GM12878 (cell line): ENCODE measurements around the gene TRAF3IP1. TPM values are rescaled to one million over a fixed set of nuclear protein-coding genes. Genes with fewer than 3 reads are reported as not detected.

Source experiments
- ATAC-seq: fragments of 200-7000 bp; cut with Tn5 transposase; 3 replicates; pipeline ENCODE4 v1.9.1; 2020; ENCODE audit warnings: mild to moderate bottlenecking, moderate library complexity
- BruUV-seq: library from RNA; stranded (reverse); fragments of 400-500 nt; replicated peaks from 2 replicates; lab custom pipeline; 2021; lab: Mats Ljungman, UMichigan
- CTCF ChIA-PET: fragments of 300-600 bp; sonication (Branson Sonifier 250); formaldehyde crosslinking; extraction: SDS; loops from one replicate; lab custom pipeline; 2021; ENCODE audit warnings: inconsistent platforms; lab: Yijun Ruan, JAX
- POLR2A ChIA-PET: fragments of 350-600 bp; formaldehyde crosslinking; extraction: SDS; loops from one replicate; lab custom pipeline; 2021; ENCODE audit warnings: inconsistent platforms; lab: Charles Lee
- RAD21 ChIA-PET: fragments of 300-600 bp; sonication (Branson Sonifier 250); formaldehyde crosslinking; loops from one replicate; lab custom pipeline; 2023; ENCODE audit warnings: antibody characterized with exemption; ENCODE audit not compliant: unreplicated experiment; lab: Charles Lee
- SMC1A ChIA-PET: fragments of 300-600 bp; sonication (Branson Sonifier 250); formaldehyde crosslinking; loops from one replicate; lab custom pipeline; 2023; ENCODE audit not compliant: unreplicated experiment, uncharacterized antibody; lab: Charles Lee
- DNase-seq: peaks from one replicate; pipeline ENCODE4 v3.0.0-alpha.2; 2011; ENCODE audit warnings: low read depth, low spot score
- FAIRE-seq: peaks from 3 replicates; lab custom pipeline; 2011; peaks lifted over from hg19 to GRCh38; lab: Jason Lieb, UNC
- H2AFZ ChIP-seq: 2 replicates; pipeline ENCODE4 v1.6.0; 2011; ENCODE audit warnings: low read depth, low read length, control low read depth; ENCODE audit not compliant: control insufficient read depth
- H3K27ac ChIP-seq: 2 replicates; pipeline ENCODE4 v1.5.1; 2011; ENCODE audit warnings: control low read depth; ENCODE audit not compliant: control insufficient read depth, insufficient read depth
- H3K27me3 ChIP-seq, 2 experiments: replicated peaks in 1 of 2; 2 replicates each; pipeline versions ENCODE4 v1.6.0 to v1.6.1; 2011; ENCODE audit warnings: low read length in 1 of 2; ENCODE audit not compliant: control insufficient read depth in 2 of 2, insufficient read depth in 2 of 2
- H3K36me3 ChIP-seq, 2 experiments: 2 replicates each; pipeline ENCODE4 v1.5.1; 2011; ENCODE audit warnings: low read length in 1 of 2; ENCODE audit not compliant: control insufficient read depth in 2 of 2, insufficient read depth in 2 of 2
- H3K4me1 ChIP-seq: 2 replicates; pipeline ENCODE4 v1.6.1; 2011; ENCODE audit warnings: mild to moderate bottlenecking, low read length, moderate library complexity, mixed read lengths; ENCODE audit not compliant: control insufficient read depth, insufficient read depth
- H3K4me2 ChIP-seq: 2 replicates; pipeline ENCODE4 v1.6.0; 2011; ENCODE audit warnings: control low read depth; ENCODE audit not compliant: control insufficient read depth, insufficient read depth
- H3K4me3 ChIP-seq: fragments of 200-600 bp; sonication (generic); 2 replicates; pipeline ENCODE4 v1.5.1; 2016
- H3K79me2 ChIP-seq: 2 replicates; pipeline ENCODE4 v1.6.0; 2011; ENCODE audit warnings: low read length; ENCODE audit not compliant: control insufficient read depth, insufficient read depth
- H3K9ac ChIP-seq: 2 replicates; pipeline ENCODE4 v1.8.0; 2011; ENCODE audit warnings: low read length, control low read depth, mixed read lengths; ENCODE audit not compliant: control insufficient read depth, insufficient read depth
- H3K9me3 ChIP-seq: replicated peaks from 3 replicates; pipeline ENCODE4 v1.5.1; 2011; ENCODE audit warnings: mild to moderate bottlenecking, low read length; ENCODE audit not compliant: control insufficient read depth, insufficient read depth
- H4K20me1 ChIP-seq: 2 replicates; pipeline ENCODE4 v1.6.0; 2011; ENCODE audit not compliant: control insufficient read depth, insufficient read depth
- ATF7 ChIP-seq: fragments of 450-650 bp; IDR thresholded peaks from 2 replicates; pipeline ENCODE4 v1.6.1; 2016; ENCODE audit warnings: low read depth, mild to moderate bottlenecking
- BRCA1 ChIP-seq: IDR thresholded peaks from 2 replicates; pipeline ENCODE4 v1.6.1; 2011; ENCODE audit warnings: low read depth, low read length, improper control_type of control experiment
- CHD4 ChIP-seq: fragments of 200-600 bp; sonication (generic); IDR thresholded peaks from 2 replicates; pipeline ENCODE4 v1.6.1; 2016; ENCODE audit warnings: mild to moderate bottlenecking
- ELK1 ChIP-seq: IDR thresholded peaks from 2 replicates; pipeline ENCODE4 v1.6.1; 2012; ENCODE audit warnings: low read depth, low read length, improper control_type of control experiment
- IKZF1 ChIP-seq: fragments of 450-650 bp; conservative IDR thresholded peaks from 2 replicates; pipeline ENCODE4 v1.6.1; 2017; ENCODE audit warnings: antibody characterized with exemption, mild to moderate bottlenecking
- MTA3 ChIP-seq: IDR thresholded peaks from 2 replicates; pipeline ENCODE4 v1.6.1; 2012; ENCODE audit warnings: low read length, inconsistent platforms, borderline replicate concordance
- MXI1 ChIP-seq: fragments of 150-350 bp; IDR thresholded peaks from 2 replicates; pipeline ENCODE4 v1.6.1; 2011; ENCODE audit warnings: low read depth, mild to moderate bottlenecking, inconsistent platforms, low read length, improper control_type of control experiment
- NFIC ChIP-seq: IDR thresholded peaks from 2 replicates; pipeline ENCODE4 v1.6.1; 2012; ENCODE audit warnings: low read depth, mild to moderate bottlenecking, inconsistent platforms, low read length, moderate library complexity
- POU2F2 ChIP-seq: IDR thresholded peaks from 3 replicates; pipeline ENCODE4 v1.6.1; 2011; ENCODE audit warnings: low read depth, mild to moderate bottlenecking, low read length, borderline replicate concordance
- PRDM15 ChIP-seq: fragments of 450-650 bp; formaldehyde crosslinking; IDR thresholded peaks from 2 replicates; pipeline ENCODE4 v1.4.0; 2020; ENCODE audit warnings: mild to moderate bottlenecking, moderate library complexity
- RAD21 ChIP-seq: IDR thresholded peaks from 2 replicates; pipeline ENCODE4 v1.6.1; 2011; ENCODE audit warnings: mild to moderate bottlenecking, low read depth, low read length, moderate library complexity; ENCODE audit not compliant: insufficient read depth
- STAT1 ChIP-seq: fragments of 450-650 bp; conservative IDR thresholded peaks from 2 replicates; pipeline ENCODE4 v1.6.1; 2014; ENCODE audit warnings: antibody characterized with exemption, mild to moderate bottlenecking
- STAT3 ChIP-seq: IDR thresholded peaks from 2 replicates; pipeline ENCODE4 v1.6.1; 2011; ENCODE audit warnings: low read depth, low read length, improper control_type of control experiment
- WGBS: methylation state at CpG from one replicate; pipeline ENCODE4 v1.1.6; 2016; ENCODE audit warnings: low lambda C conversion rate; ENCODE audit not compliant: insufficient replicate concordance, insufficient coverage; ENCODE audit errors: missing lambda C conversion rate; 5-methylcytosine and 5-hydroxymethylcytosine counted together
- in situ Hi-C: fragments of 300-500 bp; cut with MboI; formaldehyde crosslinking; loops from 9 replicates; pipeline ENCODE4 v1.14.3; 2018; ENCODE audit warnings: mixed read lengths
- intact Hi-C: fragments of 100-400 bp; cut with micrococcal nuclease; formaldehyde crosslinking; loops from one replicate; pipeline ENCODE4 v1.14.2; 2022; ENCODE audit not compliant: unreplicated experiment
- polyA plus RNA-seq, 11 experiments: library from polyadenylated mRNA; depleted of rRNA in 4 of 11; unstranded in 6 of 11; stranded (reverse) in 5 of 11; fragments of >200 nt; fragmentation: Nextera tagmentation in 4 of 11; fragmentation: Illumina TruSeq in 1 of 11; extraction: Ambion mirVana in 4 of 11; extraction: Trizol in 1 of 11; gene quantifications; 1 replicate in 1 of 11; 2 replicates in 10 of 11; pipeline versions ENCODE4 v1.2.1 to v1.2.3, GENCODE V29; 2011 to 2016; ENCODE audit warnings: inconsistent platforms in 2 of 11, missing spikeins in 2 of 11, low read depth in 1 of 11
- total RNA-seq, 4 experiments: library from RNA; depleted of rRNA in 3 of 4; stranded (reverse); fragments of >200 nt in 3 of 4; fragmentation: Illumina TruSeq in 1 of 4; extraction: Trizol in 1 of 4; gene quantifications; 2 replicates each; pipeline versions ENCODE4 v1.2.1 to v1.2.3, GENCODE V29; 2013 to 2021

TRAF3IP1 gene
- total and polyA plus RNA-seq, 10 of the 15 experiments (the other 5 are each of a cell fraction or from before 2014, with no cell fraction given) = 1.6 to 7.5 (median 3.6) TPM

DNA sequence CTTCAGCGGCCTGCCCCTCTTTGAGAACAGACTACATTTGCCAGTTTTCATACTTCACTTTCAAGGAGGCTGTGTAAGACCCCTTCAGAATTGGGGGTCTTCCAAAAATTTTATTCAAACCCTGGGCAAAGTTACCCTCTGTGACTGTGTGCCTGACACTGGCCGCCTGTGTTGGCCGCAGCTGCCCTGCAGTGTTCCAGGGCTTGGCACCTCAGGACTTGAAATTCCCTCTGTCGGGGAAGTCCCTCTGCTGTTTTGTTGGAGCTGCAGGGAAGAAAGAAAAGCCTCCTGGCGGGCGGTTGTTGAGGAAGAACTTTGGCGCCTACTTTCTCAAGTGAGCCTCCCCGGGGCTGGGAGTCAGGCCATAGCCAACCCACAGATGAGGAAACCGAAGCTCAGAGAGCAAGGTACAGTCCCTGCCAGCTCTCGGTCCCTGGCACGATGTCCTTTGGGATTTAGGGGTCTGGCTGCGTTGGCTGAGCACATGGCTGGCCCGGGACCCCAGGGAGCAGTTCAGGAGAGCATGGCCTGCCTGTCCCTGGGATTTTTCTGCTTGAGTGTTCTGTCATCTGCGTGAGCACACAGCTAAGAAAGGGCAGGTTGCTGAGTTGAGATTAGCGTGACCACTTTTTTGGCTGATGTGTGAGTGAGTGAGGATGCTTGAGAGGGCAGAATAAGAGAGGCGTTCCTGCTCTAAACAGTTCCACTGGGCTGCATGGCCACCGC is 88.5 kb downstream of the TRAF3IP1 start (continued):
- TF ChIP-seq PRDM15 (CRISPR knock-in tag) = no peak
- TF ChIP-seq MTA3 = no peak
- TF ChIP-seq POU2F2 = no peak
- TF ChIP-seq BRCA1 = no peak

- no TSS peak for BruUV-seq
- H3K9me3 ChIP-seq = no peaks in the 10 kb centered on the region
- 86% methylated on average over 33 of the region's 34 CpGs for WGBS
- no peak overlapping the region for H3K4me3 ChIP-seq
- H4K20me1 ChIP-seq = no peaks in the 10 kb centered on the region
- RAD21 ChIA-PET = no interaction called here
- POLR2A ChIA-PET = no interaction called here
- H2AFZ ChIP-seq = no peak overlapping the region
- H3K27me3 ChIP-seq = no peaks in the 10 kb centered on the region
- CTCF ChIA-PET = no interaction called here
- H3K36me3 ChIP-seq = no peaks in the 10 kb centered on the region
- FAIRE-seq (no peak), DNase-seq (no peak), ATAC-seq (no peak)
- SMC1A ChIA-PET = no interaction called here
- in situ Hi-C loops (no loop called here), intact Hi-C loops (no loop called here)
- no peak overlapping the region for H3K9ac ChIP-seq
- H3K27ac ChIP-seq = no peak overlapping the region
- H3K79me2 ChIP-seq = no peaks in the 10 kb centered on the region
- H3K4me2 ChIP-seq = no peak overlapping the region
- H3K4me1 ChIP-seq = no peaks in the 10 kb centered on the region
- no peak for TF ChIP-seq CHD4
- TF ChIP-seq NFIC = no peak
- no peak for TF ChIP-seq IKZF1
- no peak for TF ChIP-seq RAD21
- TF ChIP-seq STAT3 = no peak
- TF ChIP-seq MXI1 = no peak
- no peak for TF ChIP-seq ATF7
- no peak for TF ChIP-seq ELK1
- no peak for TF ChIP-seq STAT1
These were observed 89.3 kb downstream of the TRAF3IP1 start for GRCh38 chr2:238409341-238410199.
